ENCODE data around the gene IL16. TPM values are rescaled to one million over a fixed set of nuclear protein-coding genes. Genes with fewer than 3 reads are reported as not detected.

IL16 gene
- total and polyA plus RNA-seq, 9 of the 15 experiments (the other 6 are each of a cell fraction or from before 2014, with no cell fraction given), result 1.4 to 18.8 (median 10.6) TPM

- BruUV-seq (replicated peaks), result no TSS peak
- ChIA-PET POLR2A (no interaction called here), CTCF (ENCODE audit: low intra/inter-chr PET ratio) (no interaction called here)
- Histone ChIP-seq H3K27me3 (ENCODE audit: control insufficient read depth in 2 of 2, insufficient read depth in 2 of 2, low read length in 2 of 2) (no peaks in the 10 kb centered on the region), H3K4me3 (no peak overlapping the region), H3K4me1 (replicated peaks in 1 of 2; ENCODE audit: control insufficient read depth in 2 of 2, insufficient read depth in 2 of 2, low read length in 2 of 2) (peaks cover 3 to 13% of the 10 kb centered on the region in 2 experiments; a peak in 3 of 5 replicates), H3K4me2 (ENCODE audit: insufficient read depth, low read length) (no peak overlapping the region), H3K9me1 (ENCODE audit: control insufficient read depth, insufficient read depth, low read length) (no peaks in the 10 kb centered on the region), H3K79me2 (ENCODE audit: control insufficient read depth, insufficient read depth, low read length) (no peaks in the 10 kb centered on the region), H4K20me1 (replicated peaks; ENCODE audit: control insufficient read depth, insufficient read depth, low read length) (no peaks in the 10 kb centered on the region), H3K9ac (ENCODE audit: insufficient read depth in 1 of 2, low read depth in 2 of 2, low read length in 2 of 2) (peak overlapping the region in 1 of 2 experiments; percentile 18; a peak in 1 of 4 replicates), H2AFZ (ENCODE audit: low read depth, low read length) (no peak overlapping the region), H3K27ac (ENCODE audit: extremely low read depth, low read depth, low read length) (no peak overlapping the region), H3K36me3 (ENCODE audit: control insufficient read depth, insufficient read depth, low read length) (peaks cover 3% of the 10 kb centered on the region; the same call in 2 of the 3 replicates), H3K9me3 (replicated peaks; ENCODE audit: control insufficient read depth, insufficient read depth, low read depth, low read length) (no peaks in the 10 kb centered on the region)
- FAIRE-seq, result no peak
- in situ Hi-C loops (cut with MboI) (loop anchor here (10.0 kb wide), 1 partner anchor 809 kb away; no protein-coding TSS in a partner anchor), intact Hi-C loops (cut with micrococcal nuclease) (no loop called here)
- no peak for TF ChIP-seq KLF1 (tag; IDR thresholded peaks at IDR 0.05)
- no peak for TF ChIP-seq NR2C1 (IDR thresholded peaks at IDR 0.05)
- TF ChIP-seq NR2C1 (tag; IDR thresholded peaks at IDR 0.05), result no peak
- no peak for TF ChIP-seq ZNF24 (IDR thresholded peaks at IDR 0.05)
- TF ChIP-seq TBL1XR1 (IDR thresholded peaks at IDR 0.05; ENCODE audit: low read length in 2 of 2), result no peak
- no peak for TF ChIP-seq ZNF311 (CRISPR knock-in tag; IDR thresholded peaks at IDR 0.05)
- TF ChIP-seq KAT2B (IDR thresholded peaks at IDR 0.05; ENCODE audit: low read depth, low read length), result no peak
- TF ChIP-seq GTF2E2 (tag; IDR thresholded peaks at IDR 0.05), result no peak
- no peak for TF ChIP-seq ZNF766 (CRISPR knock-in tag; conservative IDR thresholded peaks at IDR 0.05)
- no peak for TF ChIP-seq TAF1 (IDR thresholded peaks at IDR 0.05; ENCODE audit: control insufficient read depth, extremely low read depth, insufficient read depth, low read length, severe bottlenecking)
- TF ChIP-seq MYNN (IDR thresholded peaks at IDR 0.05), result no peak
- no peak for TF ChIP-seq MYNN (CRISPR knock-in tag; IDR thresholded peaks at IDR 0.05)
- no peak for TF ChIP-seq ATF4 (CRISPR knock-in tag; IDR thresholded peaks at IDR 0.05)
- TF ChIP-seq, protein P1, sequence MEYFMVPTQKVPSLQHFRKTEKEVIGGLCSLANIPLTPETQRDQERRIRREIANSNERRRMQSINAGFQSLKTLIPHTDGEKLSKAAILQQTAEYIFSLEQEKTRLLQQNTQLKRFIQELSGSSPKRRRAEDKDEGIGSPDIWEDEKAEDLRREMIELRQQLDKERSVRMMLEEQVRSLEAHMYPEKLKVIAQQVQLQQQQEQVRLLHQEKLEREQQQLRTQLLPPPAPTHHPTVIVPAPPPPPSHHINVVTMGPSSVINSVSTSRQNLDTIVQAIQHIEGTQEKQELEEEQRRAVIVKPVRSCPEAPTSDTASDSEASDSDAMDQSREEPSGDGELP (CRISPR knock-in tag; IDR thresholded peaks at IDR 0.05; ENCODE audit: borderline replicate concordance), result no peak
- TF ChIP-seq NFIC (IDR thresholded peaks at IDR 0.05), result no peak
- no peak for TF ChIP-seq ZNF507 (tag; conservative IDR thresholded peaks at IDR 0.05)
- TF ChIP-seq, protein P2, sequence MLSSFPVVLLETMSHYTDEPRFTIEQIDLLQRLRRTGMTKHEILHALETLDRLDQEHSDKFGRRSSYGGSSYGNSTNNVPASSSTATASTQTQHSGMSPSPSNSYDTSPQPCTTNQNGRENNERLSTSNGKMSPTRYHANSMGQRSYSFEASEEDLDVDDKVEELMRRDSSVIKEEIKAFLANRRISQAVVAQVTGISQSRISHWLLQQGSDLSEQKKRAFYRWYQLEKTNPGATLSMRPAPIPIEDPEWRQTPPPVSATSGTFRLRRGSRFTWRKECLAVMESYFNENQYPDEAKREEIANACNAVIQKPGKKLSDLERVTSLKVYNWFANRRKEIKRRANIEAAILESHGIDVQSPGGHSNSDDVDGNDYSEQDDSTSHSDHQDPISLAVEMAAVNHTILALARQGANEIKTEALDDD (IDR thresholded peaks at IDR 0.05), result no peak
- no peak for TF ChIP-seq ZBTB17 (CRISPR knock-in tag; IDR thresholded peaks at IDR 0.05)
- TF ChIP-seq, protein P3, sequence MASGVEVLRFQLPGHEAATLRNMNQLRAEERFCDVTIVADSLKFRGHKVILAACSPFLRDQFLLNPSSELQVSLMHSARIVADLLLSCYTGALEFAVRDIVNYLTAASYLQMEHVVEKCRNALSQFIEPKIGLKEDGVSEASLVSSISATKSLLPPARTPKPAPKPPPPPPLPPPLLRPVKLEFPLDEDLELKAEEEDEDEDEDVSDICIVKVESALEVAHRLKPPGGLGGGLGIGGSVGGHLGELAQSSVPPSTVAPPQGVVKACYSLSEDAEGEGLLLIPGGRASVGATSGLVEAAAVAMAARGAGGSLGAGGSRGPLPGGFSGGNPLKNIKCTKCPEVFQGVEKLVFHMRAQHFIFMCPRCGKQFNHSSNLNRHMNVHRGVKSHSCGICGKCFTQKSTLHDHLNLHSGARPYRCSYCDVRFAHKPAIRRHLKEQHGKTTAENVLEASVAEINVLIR (CRISPR knock-in tag; IDR thresholded peaks at IDR 0.05), result no peak
- no peak for TF ChIP-seq RBM34 (IDR thresholded peaks at IDR 0.05; ENCODE audit: borderline replicate concordance, insufficient read depth, low read length)
- TF ChIP-seq NONO (IDR thresholded peaks at IDR 0.05; ENCODE audit: low read depth in 2 of 2, low read length in 1 of 2), result no peak
- TF ChIP-seq ARNT (IDR thresholded peaks at IDR 0.05), result no peak
- no peak for ATAC-seq
- WGBS (ENCODE audit: insufficient coverage, low coverage, missing lambda C conversion rate), result 52% methylated on average over 4 of the region's 4 CpGs
- DNase-seq (ENCODE audit: extremely low read depth in 1 of 4, low spot score in 3 of 4), result no peak
Observed at GRCh38 chr15:81263477-81263876, 66.8 kb downstream of the IL16 start.
